Stimulated activated CD4-positive, alpha-beta T cell treated with anti-CD3 and anti-CD28 coated beads, TNF-alpha, amount 100 ng/mL, for 48 hours (primary cell): ENCODE measurements around the gene HSD17B3.
"Not testable (repeated sequence)": the region's sequence is repeated elsewhere in the genome, so short reads cannot be mapped to it uniquely, and the experiment has no call there.

Source experiments
- DNase-seq, 3 donors: peaks; one replicate each; pipeline ENCODE4 v3.0.0-alpha.2; 2020; ENCODE audit warnings: low read depth in 3 of 3

The HSD17B3 gene

DNA sequence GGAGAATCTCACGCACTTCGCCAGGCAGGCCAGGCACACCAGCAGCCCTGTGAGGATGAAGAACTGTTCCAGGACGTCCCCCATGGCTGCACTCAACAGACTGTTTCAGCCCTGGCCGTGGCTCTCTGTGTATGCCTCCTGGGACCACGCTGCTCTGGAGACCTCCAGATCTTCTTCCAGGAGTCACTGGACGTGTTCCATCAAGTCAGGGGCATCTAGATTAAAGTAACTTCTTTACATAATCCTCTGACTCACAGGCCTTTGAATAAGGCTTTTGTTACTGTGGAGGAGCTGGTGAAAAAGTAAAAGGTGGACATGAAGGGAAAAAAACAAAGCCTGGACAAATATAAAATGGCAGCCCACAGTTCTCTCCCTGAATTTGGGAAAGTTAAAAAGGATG is at the start of gene HSD17B3:
Gene HSD17B3 (minus strand): TSS at position 156 of the 400 bp plus-strand sequence. CDS start 72 bp downstream, at position 84.
- DNase-seq = no peak

DNA sequence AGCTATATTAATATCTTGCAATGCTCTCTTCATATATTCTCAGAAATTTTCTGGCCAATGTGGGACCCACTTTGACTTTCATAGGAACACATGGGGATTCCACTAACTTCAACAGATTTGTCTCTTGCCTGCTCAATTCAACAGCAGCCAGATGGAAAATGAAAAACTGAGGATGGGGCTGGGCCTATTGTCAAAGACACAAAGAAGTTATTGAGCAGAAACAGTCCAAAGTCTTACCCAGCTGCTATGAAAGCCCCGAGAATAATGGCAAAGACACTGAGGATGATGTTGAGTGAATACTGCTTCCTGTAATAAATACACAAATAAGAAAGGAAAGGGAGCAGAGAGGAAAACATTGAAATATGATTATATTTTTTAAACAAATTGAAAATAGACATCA is 48.9 kb upstream of the HSD17B3 start:
- no peak for DNase-seq

DNA sequence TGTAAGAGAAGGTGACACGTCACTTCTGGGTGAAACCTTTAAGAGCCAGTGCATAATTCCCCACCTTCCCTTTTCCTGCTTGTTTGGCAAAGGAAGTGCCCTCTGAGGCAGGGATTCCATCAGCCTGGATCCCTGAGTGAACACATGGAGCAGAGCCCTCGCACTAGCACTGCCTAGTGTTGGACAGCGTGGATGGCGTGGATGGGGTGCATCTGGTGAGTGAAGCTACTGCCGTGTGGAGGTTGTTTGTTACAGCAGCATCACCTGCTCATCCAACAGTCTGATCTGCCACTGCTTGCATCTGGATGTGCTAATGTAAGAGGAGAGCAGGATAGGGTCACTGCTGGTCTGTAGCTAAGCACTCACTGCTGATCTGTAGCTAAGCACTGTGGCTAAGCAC is 46.3 kb upstream of the HSD17B3 start:
- DNase-seq = no peak

DNA sequence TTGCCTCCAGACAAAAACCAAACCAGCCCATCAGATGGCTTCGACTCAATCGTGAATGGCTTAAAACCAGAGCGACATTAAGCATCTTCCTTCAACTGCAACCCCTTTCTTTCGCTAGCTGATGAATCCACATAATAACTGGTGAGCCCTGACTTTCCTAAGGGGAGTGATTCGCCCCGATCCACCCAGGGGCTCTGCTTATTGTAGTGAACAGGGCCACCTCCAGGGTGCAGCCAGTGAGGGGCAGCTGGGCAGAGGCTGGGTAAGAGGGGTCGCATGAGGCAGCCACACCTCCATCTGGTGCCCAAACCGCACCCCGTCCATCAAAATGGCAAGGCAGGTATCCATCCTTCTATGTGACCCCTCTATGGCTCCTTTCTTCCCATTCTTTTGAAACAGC is 43.6 kb upstream of the HSD17B3 start:
- no peak for DNase-seq

DNA sequence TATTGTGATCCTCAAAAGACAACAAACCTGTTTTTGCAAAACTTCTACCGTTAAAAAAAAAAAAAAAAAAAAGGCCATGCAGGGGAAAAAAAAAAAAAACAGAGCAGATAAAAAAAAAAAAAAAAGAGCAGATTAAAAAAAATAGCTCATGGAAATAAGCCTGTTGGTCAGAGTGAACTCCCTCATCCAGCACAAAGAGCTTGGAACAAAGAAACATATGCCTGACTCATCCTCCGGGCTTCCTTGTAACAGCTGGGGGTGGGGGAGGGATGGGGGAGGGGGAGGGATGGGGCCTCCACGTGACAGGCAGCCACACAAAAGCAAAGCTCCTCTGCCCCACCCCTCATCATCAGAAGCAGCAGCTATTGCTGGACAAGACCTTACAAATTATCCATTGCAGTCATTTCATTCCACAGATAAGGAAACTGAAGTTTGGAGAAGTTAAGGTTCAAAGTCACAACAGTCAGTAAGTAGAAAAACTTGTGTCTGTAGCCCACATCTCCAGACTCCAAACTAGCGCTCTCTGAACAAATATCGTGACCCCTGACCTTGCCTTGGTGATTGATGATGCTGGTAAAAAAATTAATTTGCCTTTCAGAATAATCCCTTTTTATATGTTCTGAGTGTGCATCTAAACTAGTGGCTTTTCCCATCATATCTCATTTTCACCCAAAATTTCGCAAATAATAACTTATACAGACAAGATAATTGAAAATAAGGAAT is 42.6 kb upstream of the HSD17B3 start:
- no peak for DNase-seq

DNA sequence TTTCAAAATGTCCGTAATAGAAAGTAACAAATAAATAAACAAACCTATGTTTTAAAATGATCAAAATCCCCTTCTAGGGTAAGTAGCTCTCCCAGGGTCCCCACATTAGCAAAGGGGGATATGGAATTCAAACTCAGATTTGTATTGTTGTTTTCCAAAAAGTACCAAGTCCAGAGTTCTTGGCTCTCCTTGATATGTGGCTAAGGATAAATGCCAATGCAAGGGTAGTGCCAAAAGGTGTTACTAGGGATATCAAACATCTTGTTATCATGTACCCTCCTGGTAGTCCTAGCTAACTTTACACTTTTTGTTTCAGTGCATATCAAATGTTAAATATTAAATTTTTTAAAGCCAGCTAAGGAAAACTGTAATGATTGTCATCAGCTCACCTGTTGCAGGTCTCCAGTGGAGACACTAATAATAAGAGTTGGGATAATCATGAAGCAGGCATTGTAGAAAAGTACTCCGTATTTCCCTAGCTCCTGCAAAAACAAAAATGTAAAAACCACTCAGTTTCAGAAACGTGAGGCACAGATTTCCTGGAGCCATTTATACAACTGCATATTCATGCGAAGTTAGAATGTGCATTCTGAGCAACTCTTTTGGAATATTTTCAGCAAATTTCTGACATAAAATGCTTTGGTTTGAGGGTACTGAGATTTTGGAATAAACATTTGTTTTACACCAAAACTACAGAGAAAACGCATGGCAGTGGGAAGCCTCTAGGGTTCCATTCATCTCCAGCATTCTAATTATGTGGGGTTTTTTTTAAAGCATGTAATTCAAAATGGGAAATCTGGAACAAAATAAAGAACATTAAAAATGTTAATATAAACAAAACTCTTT is 41.8 kb upstream of the HSD17B3 start:
- DNase-seq = no peak

DNA sequence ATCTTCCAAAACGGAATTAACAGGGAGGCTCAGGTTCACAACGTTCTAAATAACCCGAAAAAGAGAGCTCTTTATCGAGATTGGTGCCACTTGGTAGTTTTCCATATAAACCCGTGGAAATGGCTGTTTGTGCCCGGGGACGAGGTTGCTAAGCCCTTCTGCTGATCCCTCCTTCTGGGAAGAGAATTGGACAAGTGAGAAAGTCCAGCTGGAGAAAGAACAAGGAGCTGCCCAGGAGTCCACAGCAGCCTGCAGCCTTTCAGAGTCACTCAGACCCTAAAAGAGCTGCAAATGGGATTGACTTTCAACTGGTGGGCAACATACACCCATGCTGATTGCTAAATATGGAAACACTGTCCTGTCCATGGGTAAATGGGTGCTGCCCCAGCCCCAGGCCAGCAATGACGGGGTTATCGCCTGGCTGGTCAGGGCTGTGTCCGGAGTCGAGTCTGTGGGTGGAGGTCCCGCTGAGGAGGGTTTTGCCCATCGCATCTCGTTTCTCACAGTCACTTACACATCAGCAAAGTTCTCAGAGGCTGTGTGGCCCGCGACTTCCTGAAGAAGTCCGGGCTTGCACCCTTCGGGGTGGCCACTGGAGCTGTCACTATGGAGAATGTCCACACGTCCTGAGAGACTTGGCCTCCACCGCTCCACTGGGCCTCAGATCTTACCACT is 40.7 kb upstream of the HSD17B3 start:
- DNase-seq = no peak

DNA sequence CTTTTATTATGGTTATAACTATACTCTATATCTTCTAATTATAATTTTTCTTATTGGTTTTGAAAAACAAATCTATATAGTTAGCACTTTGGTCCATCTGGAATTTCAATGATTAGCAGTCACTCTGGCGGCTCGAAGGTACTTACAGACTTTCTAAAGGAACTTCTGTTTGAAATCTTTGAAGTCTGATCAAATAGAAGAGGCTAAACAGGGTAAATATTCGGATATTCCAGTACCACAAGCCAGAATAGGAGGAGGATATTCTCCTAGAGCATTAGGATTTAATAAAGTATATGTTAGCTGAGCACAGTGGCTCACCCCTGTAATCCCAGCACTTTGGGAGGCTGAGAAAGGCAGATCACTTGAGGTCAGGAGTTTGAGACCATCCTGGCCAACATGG is 38.7 kb upstream of the HSD17B3 start:
- no peak for DNase-seq

DNA sequence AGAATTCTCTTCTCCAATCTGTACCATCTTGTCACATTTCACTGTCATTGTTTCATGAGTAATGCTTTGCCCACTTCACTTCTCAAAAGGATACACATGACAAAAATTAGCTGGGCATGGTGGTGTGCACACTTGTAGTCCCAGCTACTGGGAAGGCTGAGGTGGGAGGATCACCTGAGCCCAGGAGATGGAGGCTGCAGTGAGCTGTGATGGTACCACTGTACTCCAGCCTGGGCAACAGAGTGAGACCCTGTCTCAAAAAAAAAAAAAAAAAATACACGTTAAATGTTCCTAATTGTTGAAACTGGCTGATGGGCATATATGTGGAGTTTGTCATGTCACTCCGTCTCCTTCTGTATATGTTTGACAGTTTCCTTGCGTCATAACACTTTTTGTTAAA is 36.3 kb upstream of the HSD17B3 start:
- no peak for DNase-seq

DNA sequence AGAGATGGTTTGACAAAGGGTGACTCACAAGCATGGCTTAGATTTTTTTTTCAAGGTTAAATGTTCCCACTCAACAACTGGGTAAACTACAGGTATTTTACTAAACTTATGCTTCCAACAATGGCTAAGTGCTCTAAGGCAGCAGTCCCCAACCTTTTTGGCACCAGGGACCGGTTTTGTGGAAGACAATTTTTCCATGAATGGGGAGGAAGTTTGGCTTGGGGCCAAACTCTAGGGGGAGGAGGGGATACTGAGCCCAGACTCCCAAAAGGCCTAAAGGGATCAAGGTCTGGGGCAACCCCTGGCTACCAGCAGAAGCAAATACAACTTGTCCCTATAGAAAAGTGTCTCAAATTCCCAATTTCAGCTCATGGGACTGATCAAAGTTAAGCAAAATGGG is 32.0 kb upstream of the HSD17B3 start:
- DNase-seq = no peak

DNA sequence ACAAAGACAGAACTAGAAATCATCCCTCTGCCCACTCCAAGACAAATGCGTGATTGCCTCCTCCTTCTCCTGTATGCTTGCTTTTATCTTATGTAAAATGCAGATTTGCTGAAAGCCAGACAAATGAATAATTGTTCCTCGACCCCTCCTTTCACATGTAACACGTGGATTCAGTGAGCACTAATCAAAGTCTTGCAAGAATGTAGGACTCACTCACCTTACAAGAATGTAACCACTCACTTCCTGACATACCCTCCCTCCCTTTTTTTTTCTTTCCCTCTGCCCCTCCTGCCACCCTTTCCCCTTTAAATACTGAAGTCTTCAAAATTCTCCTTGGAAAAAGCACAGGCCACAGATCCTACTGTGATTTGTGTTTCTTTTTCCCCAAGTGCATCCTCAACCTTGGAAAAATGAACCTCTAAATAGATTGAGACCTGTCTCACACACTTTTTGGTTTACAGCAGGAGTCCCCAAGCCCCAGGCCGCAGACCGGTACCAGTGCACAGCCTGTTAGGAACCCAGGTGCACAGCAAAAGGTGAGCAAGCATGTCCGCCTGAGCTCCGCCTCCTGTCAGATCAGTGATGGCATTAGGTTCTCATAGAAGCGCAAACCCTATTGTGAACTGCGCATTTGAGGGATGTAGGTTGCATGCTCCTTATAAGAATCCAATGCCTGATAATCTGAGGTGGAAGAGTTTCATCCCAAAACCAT is 29.4 kb upstream of the HSD17B3 start:
- DNase-seq = no peak

DNA sequence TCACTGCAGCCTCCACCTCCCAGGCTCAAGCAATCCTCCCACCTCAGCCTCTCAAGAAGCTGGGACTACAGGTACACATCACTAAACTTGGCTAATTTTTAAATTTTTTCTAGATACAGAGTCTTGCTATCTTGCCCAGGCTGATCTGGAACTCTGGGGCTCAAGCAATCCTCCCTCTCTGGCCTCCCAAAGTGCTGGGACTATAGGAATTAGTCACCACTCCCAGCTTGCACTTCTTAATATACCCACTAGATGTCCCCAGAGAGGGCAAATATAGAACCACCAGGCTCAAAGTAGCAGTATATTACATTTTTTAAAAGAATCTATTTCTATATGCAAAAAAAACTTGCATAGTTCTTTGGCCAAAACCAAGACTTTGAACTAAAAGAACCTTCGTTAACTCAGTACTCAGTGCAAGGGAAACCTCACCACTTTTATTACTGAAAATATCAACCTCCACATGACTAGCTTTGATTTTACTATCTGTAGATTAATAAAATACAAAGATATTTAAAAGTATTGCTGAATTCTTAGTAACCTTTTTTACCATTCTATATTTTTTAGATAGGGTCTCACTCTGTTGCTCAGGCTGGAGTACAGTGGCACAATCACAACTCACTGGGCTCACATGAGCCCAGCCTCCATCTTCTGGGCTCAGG is 25.8 kb upstream of the HSD17B3 start:
- DNase-seq = peak in 2 of 3 donors; percentile 13 to 38

DNA sequence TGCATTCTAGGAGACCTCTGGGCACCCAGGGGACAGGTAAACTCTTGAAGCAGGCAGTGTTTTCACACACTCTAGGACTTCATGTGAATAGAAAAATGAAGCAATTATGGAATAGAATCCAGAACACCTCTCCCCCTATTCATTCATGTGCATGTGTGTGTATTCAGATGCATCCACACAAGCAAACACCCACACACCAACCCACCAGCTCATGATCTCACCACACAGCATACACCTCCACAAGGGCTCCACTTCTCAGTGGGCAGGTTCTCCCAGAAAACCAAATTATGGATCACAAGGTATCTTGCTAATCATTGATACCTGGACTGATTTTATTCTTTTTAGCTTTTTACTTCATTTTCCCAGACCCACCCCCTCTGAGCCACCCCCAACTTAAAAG is 21.2 kb upstream of the HSD17B3 start:
- no peak for DNase-seq

DNA sequence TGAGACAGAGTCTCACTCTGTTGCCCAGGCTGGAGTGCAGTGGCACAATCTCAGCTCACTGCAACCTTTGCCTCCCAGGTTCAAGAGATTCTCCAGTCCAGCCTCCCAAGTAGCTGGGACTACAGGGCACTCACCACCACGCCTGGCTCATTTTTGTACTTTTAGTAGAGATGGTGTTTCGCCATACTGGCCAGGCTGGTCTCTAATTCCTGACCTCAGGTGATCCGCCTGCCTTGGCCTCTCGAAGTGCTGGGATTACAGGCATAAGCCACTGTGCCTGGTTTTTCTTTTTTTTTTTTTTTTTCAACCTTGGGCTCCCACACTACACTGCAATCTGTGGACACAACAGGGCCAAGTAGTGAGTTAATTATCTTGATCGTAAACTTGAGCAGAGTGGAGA is 20.8 kb upstream of the HSD17B3 start:
- not testable (repeated sequence) for DNase-seq

DNA sequence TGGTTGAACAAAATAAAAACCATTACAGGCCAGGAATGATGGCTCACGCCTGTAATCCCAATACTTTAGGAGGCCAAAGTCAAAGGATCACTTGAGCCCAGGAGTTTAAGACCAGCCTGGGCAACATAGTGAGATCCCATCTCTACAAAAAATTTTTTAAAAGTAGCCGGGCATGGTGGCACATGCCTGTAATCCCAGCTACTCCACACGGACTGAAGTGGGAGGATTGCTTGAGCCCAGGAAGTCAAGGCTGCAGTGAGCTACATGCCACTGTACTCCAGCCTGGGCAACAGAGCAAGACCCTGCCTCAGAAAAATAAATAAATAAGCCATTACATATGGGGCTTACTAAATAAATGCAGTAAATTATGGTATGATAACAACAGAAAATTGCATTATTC is 20.2 kb upstream of the HSD17B3 start:
- not testable (repeated sequence) for DNase-seq

DNA sequence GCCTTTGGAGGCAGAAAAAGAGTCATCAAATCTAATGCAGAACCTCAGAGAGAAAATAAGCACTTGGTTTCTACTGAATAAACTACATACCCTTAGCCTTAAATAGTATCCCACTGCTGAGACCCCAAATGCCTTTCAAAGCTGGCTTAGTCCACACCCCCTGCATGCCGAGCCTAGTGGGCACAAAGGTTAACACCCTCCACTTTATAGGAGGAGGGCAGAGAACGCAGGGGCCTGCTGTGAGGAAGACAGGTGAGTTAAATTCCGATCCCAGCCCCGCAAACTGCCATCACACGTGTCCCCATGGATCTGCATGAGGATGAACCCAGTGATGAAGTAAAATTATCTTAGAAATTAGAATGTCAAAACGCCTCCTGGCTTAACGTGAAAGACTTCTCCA is 19.5 kb upstream of the HSD17B3 start:
- no peak for DNase-seq

DNA sequence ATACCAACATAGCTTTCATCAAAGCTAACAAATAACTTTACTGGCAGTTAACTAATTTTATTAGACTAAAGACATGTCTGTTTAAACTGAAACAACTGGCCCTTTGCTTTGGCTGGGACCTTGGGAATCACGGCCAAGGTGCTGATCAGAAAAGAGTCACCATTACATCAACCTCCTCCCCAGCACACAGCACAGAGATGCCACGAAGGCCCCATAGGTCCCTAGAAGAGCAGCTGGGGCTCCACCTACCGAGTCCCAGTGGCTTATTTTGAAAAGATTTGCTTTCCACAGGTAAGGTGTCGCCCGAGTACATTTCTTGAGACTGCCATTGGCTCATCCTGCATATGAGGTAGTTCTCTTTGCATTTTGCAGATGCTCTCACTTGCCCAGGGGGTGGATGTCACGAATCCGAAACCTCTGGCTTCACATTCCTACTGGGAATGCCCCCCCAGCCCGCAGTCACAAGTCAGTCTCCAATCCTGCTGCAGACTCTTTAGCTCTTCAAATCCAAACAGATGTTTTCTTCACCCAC is 18.8 kb upstream of the HSD17B3 start:
- DNase-seq = no peak

DNA sequence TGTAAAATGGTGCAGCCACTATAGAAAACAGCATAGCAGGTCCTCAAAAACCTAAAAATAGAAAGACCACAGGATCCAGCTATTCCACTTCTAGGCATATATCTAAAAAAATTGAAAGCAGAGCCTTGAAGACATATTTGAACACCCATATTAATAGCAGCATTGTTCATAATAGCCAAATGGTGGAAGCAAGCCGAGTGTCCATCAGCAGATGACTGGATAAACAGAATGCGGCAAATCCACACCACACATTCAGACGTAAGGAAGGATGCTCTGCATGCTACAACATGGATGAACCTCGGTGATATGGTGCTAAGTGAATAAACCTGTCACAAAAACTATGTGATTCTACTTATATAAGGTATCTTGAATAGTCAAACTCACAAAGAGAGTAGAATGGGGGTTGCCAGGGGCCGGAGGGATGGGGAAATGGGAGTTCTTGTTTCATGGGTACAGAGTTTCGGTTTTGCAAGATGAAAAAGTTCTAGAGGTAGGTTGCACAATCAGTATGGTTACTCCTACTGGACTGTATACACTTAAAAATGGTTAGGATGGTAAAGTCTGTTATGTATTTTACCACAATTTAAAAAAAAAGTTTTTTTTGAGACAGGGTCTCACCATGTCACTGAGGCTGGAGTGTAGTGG is 17.1 kb upstream of the HSD17B3 start:
- DNase-seq = no peak

DNA sequence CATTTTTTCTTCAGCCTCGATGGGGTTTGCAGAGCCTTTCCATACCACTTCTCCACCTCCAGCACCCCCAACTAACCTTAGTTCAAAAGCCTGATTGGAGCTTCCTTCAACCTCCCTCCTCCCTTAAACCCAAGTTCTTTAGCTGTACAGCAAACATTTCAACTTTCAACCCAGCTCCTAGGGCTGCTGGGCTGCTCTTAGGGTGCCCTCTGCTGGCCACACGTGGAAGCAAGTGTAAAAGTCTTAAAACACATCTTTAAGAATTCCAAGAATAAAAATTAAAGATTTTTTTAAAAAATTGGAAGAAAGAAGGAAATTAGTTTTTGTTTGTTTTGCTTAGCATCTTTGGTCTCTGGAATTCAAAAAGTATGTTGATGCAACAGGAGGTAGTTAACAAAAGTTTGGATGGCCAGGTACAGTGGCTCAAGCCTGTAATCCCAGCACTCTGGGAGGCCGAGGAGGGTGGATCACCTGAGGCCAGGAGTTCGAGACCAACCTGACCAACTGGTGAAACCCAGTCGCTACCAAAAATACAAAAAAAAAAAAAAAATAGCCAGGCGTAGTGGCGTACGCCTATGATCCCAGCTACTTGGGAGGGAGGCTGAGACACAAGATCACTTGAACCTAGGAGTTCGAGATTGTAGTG is 15.5 kb upstream of the HSD17B3 start:
- DNase-seq = peak in 2 of 3 donors; percentile 10 to 17

DNA sequence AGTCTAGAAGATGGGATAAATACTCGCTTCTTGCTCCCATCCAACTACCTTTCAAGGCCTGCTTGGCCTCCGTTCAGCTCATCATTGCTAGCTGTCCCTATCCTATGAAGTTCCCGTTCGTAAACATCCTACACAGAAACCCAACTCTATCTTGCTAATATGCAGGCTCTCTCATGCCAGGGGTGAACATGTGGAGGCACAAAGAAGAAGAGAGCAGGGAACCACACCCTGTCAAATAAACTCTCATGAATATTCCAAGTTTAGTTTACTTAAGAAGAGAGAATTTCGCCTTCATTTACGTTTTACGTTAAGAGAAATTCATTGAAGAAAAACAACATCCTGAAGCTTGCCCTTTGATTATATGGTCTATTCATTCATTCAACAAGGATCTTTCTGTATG is 7.9 kb upstream of the HSD17B3 start:
- DNase-seq = no peak
